ENCODE measurements around the gene CMSS1. TPM values are rescaled to one million over a fixed set of nuclear protein-coding genes. Genes with fewer than 3 reads are reported as not detected.

CMSS1 gene
- total and polyA plus RNA-seq, 2 of the 13 experiments (the other 11 are each of a cell fraction or from before 2014, with no cell fraction given), result 6.4 to 48.7 TPM

- DNase-seq (ENCODE audit: low spot score), result no peak
- intact Hi-C loops (cut with micrococcal nuclease; ENCODE audit: unreplicated experiment) (no loop called here), in situ Hi-C loops (cut with HindIII; ENCODE audit: extremely low pct_ligation_motif_present, low pct_unique_long_range_greater_than_20kb) (loop anchor here (25.0 kb wide), 1 partner anchor 751 kb away; no protein-coding TSS in a partner anchor)
- Histone ChIP-seq H2AFZ (ENCODE audit: low read length) (no peak overlapping the region), H3K27me3 (ENCODE audit: control insufficient read depth in 1 of 2, insufficient read depth in 2 of 2, low read length in 2 of 2) (no peaks in the 10 kb centered on the region), H3K79me2 (ENCODE audit: insufficient read depth, low read length) (peaks cover 22% of the 10 kb centered on the region), H3K4me3 (replicated peaks in 1 of 3; ENCODE audit: insufficient read depth in 1 of 3, low read depth in 2 of 3, low read length in 3 of 3) (no peak overlapping the region), H3K4me2 (ENCODE audit: low read depth, low read length) (no peak overlapping the region), H3K9me3 (ENCODE audit: low read length) (no peaks in the 10 kb centered on the region), H3K4me1 (ENCODE audit: insufficient read depth, low read length) (peaks cover 21% of the 10 kb centered on the region), H3K36me3 (replicated peaks in 1 of 2; ENCODE audit: control insufficient read depth in 1 of 2, insufficient read depth in 2 of 2, low read length in 2 of 2) (no peaks in the 10 kb centered on the region), H3K9ac (ENCODE audit: insufficient read depth, low read depth, low read length) (no peak overlapping the region), H4K20me1 (ENCODE audit: insufficient read depth, low read length) (no peaks in the 10 kb centered on the region), H3K27ac (ENCODE audit: extremely low read length, insufficient read depth, low read length) (no peak overlapping the region)
- ATAC-seq, result no peak
- ChIA-PET CTCF (ENCODE audit: low intra/inter-chr PET ratio, low total read pairs) (no interaction called here), POLR2A (no interaction called here)
- no peak for TF ChIP-seq FOSL1 (CRISPR knock-in tag; IDR thresholded peaks at IDR 0.05; ENCODE audit: borderline replicate concordance)
- TF ChIP-seq TCF7 (IDR thresholded peaks at IDR 0.05; ENCODE audit: low read depth), result no peak
- no peak for TF ChIP-seq ARID2 (CRISPR knock-in tag; IDR thresholded peaks at IDR 0.05; ENCODE audit: borderline replicate concordance)
- no peak for TF ChIP-seq ZSCAN20 (CRISPR knock-in tag; IDR thresholded peaks at IDR 0.05; ENCODE audit: borderline replicate concordance)
- no peak for TF ChIP-seq RFXAP (CRISPR knock-in tag; IDR thresholded peaks at IDR 0.05; ENCODE audit: borderline replicate concordance)
- WGBS (ENCODE audit: low lambda C conversion rate), result 97% methylated on average over 3 of the region's 3 CpGs
- no peak for FAIRE-seq
- BruUV-seq (replicated peaks), result no TSS peak
Observed at GRCh38 chr3:99836681-99837080, 19.0 kb downstream of the CMSS1 start.

- peaks cover 21% of the 10 kb centered on the region for H3K79me2 ChIP-seq (ENCODE audit: insufficient read depth, low read length)
- CTCF ChIA-PET (ENCODE audit: low intra/inter-chr PET ratio, low total read pairs), result no interaction called here
- in situ Hi-C loops (cut with HindIII; ENCODE audit: extremely low pct_ligation_motif_present, low pct_unique_long_range_greater_than_20kb) (loop anchor here (25.0 kb wide), 1 partner anchor 750 kb away; no protein-coding TSS in a partner anchor), intact Hi-C loops (cut with micrococcal nuclease; ENCODE audit: unreplicated experiment) (no loop called here)
- peaks cover 23% of the 10 kb centered on the region for H3K4me1 ChIP-seq (ENCODE audit: insufficient read depth, low read length)
- no peak overlapping the region for H2AFZ ChIP-seq (ENCODE audit: low read length)
- H3K4me2 ChIP-seq (ENCODE audit: low read depth, low read length), result no peak overlapping the region
- no peak for FAIRE-seq
- no peak overlapping the region for H3K4me3 ChIP-seq (replicated peaks in 1 of 3; ENCODE audit: insufficient read depth in 1 of 3, low read depth in 2 of 3, low read length in 3 of 3)
- no peak for ATAC-seq
- H3K36me3 ChIP-seq (replicated peaks in 1 of 2; ENCODE audit: control insufficient read depth in 1 of 2, insufficient read depth in 2 of 2, low read length in 2 of 2), result no peaks in the 10 kb centered on the region
- H3K27ac ChIP-seq (ENCODE audit: extremely low read length, insufficient read depth, low read length), result no peak overlapping the region
- no peak overlapping the region for H3K9ac ChIP-seq (ENCODE audit: insufficient read depth, low read depth, low read length)
- 100% methylated on average over 1 of the region's 1 CpG for WGBS (ENCODE audit: low lambda C conversion rate)
- H3K9me3 ChIP-seq (ENCODE audit: low read length), result no peaks in the 10 kb centered on the region
- DNase-seq (ENCODE audit: low spot score), result no peak
- H3K27me3 ChIP-seq (ENCODE audit: control insufficient read depth in 1 of 2, insufficient read depth in 2 of 2, low read length in 2 of 2), result no peaks in the 10 kb centered on the region
- POLR2A ChIA-PET, result no interaction called here
- H4K20me1 ChIP-seq (ENCODE audit: insufficient read depth, low read length), result no peaks in the 10 kb centered on the region
- BruUV-seq (replicated peaks), result no TSS peak
- TF ChIP-seq E2F5 (CRISPR knock-in tag; conservative IDR thresholded peaks at IDR 0.05), result no peak
- TF ChIP-seq MXI1 (IDR thresholded peaks at IDR 0.05; ENCODE audit: borderline replicate concordance, low read depth, low read length), result no peak
- TF ChIP-seq ZNF264 (CRISPR knock-in tag; IDR thresholded peaks at IDR 0.05), result no peak
- TF ChIP-seq FOXK1 (CRISPR knock-in tag; IDR thresholded peaks at IDR 0.05; ENCODE audit: borderline replicate concordance, low read depth), result no peak
- no peak for TF ChIP-seq AGO1 (IDR thresholded peaks at IDR 0.05; ENCODE audit: low read depth, low read length, poor library complexity, severe bottlenecking)
- TF ChIP-seq KDM3A (CRISPR knock-in tag; IDR thresholded peaks at IDR 0.05; ENCODE audit: low read depth), result no peak
- TF ChIP-seq NFE2L1 (CRISPR knock-in tag; IDR thresholded peaks at IDR 0.05; ENCODE audit: borderline replicate concordance), result no peak
- no peak for TF ChIP-seq FOXP1 (IDR thresholded peaks at IDR 0.05)
- TF ChIP-seq FOXP1 (CRISPR knock-in tag; IDR thresholded peaks at IDR 0.05), result no peak
- TF ChIP-seq CBFB (CRISPR knock-in tag; IDR thresholded peaks at IDR 0.05), result no peak
- TF ChIP-seq KLF16 (CRISPR knock-in tag; IDR thresholded peaks at IDR 0.05), result no peak
- no peak for TF ChIP-seq ZBTB7A (CRISPR knock-in tag; IDR thresholded peaks at IDR 0.05)
- no peak for TF ChIP-seq ZNF513 (CRISPR knock-in tag; conservative IDR thresholded peaks at IDR 0.05)
- TF ChIP-seq EZH2 (conservative IDR thresholded peaks at IDR 0.05; ENCODE audit: low read depth, low read length), result no peak
- no peak for TF ChIP-seq PRPF4 (IDR thresholded peaks at IDR 0.05; ENCODE audit: low read depth, low read length, poor library complexity, severe bottlenecking)
Observed at GRCh38 chr3:99837715-99838114, 20.1 kb downstream of the CMSS1 start.

Data from HepG2 (cell line).